HFFc6 (cell line): ENCODE data around the gene PC. TPM values are rescaled to one million over a fixed set of nuclear protein-coding genes. Genes with fewer than 3 reads are reported as not detected.

ENCODE experiments used
- DNase-seq: peaks from one replicate; pipeline ENCODE4 v3.0.0-alpha.2; 2018
- H3K27ac Mint-ChIP-seq: 2 replicates; pipeline ENCODE4 v1.8.0; 2020; ENCODE audit warnings: mild to moderate bottlenecking, mixed read lengths
- H3K27me3 Mint-ChIP-seq: 2 replicates; pipeline ENCODE4 v1.8.0; 2021; ENCODE audit warnings: mild to moderate bottlenecking, moderate library complexity, mixed read lengths; ENCODE audit not compliant: insufficient read depth
- H3K36me3 Mint-ChIP-seq: 2 replicates; pipeline ENCODE4 v1.8.0; 2021; ENCODE audit warnings: low read depth, mixed read lengths
- H3K4me1 Mint-ChIP-seq: 2 replicates; pipeline ENCODE4 v1.8.0; 2020; ENCODE audit warnings: low read depth, mixed read lengths
- H3K4me3 Mint-ChIP-seq: 2 replicates; pipeline ENCODE4 v1.8.0; 2020; ENCODE audit warnings: mild to moderate bottlenecking, moderate library complexity, mixed read lengths
- H3K9me3 Mint-ChIP-seq: 2 replicates; pipeline ENCODE4 v1.8.0; 2020; ENCODE audit warnings: mild to moderate bottlenecking, mixed read lengths
- CTCF ChIP-seq: fragments of 200-600 bp; sonication (generic); IDR thresholded peaks from 2 replicates; pipeline ENCODE4 v1.5.0; 2021; ENCODE audit warnings: antibody characterized with exemption, mild to moderate bottlenecking
- total RNA-seq, 6 experiments: library from RNA; stranded (reverse); fragmentation: NEBNext Ultra II Directional; extraction: Animal tissue kit (Norgen Biotek cat#: 25700); gene quantifications; 2 replicates in 1 of 6; 3 replicates in 5 of 6; pipeline ENCODE4 v1.2.3, GENCODE V29; 2021

Gene PC
- total RNA-seq, 6 experiments from 2014 or later = 13.2 to 21.8 (median 19.3) TPM

- no peak for TF ChIP-seq CTCF
Measured at GRCh38 chr11:66857234-66857926, 100.8 kb downstream of the PC start.

GRCh38 chr11:66856496-66857233 is 101.5 kb downstream of the PC start, which contains the start of gene LRFN4:
LRFN4 (plus strand) TSS chr11:66857064; CDS start chr11:66857745, 681 bp downstream.
- no peak for DNase-seq
- H3K27me3 Mint-ChIP-seq = no peaks in the 10 kb centered on the region; the same call in none of the 2 replicates
- no peak for TF ChIP-seq CTCF
- H3K4me3 Mint-ChIP-seq = peak within 1 kb of the TSS; percentile 91
- no peaks in the 10 kb centered on the region for H3K9me3 Mint-ChIP-seq
- no peaks in the 10 kb centered on the region for H3K36me3 Mint-ChIP-seq
- peaks cover 7% of the 10 kb centered on the region for H3K4me1 Mint-ChIP-seq
- peak within 1 kb of the TSS; percentile 95 for H3K27ac Mint-ChIP-seq

More at GRCh38 chr11:66857234-66857926, 100.8 kb downstream of the PC start:
- Mint-ChIP-seq H3K27me3 (no peaks in the 10 kb centered on the region; the same call in none of the 2 replicates), H3K4me1 (peaks cover 7% of the 10 kb centered on the region), H3K4me3 (peak overlapping the region; percentile 87), H3K9me3 (no peaks in the 10 kb centered on the region), H3K36me3 (no peaks in the 10 kb centered on the region), H3K27ac (peak overlapping the region; percentile 69)
- no peak for DNase-seq

- Mint-ChIP-seq H3K36me3 (no peaks in the 10 kb centered on the region), H3K27me3 (peaks cover 2% of the 10 kb centered on the region), H3K4me1 (peaks cover 7% of the 10 kb centered on the region), H3K4me3 (peak overlapping the region; percentile 91), H3K9me3 (no peaks in the 10 kb centered on the region), H3K27ac (peak overlapping the region; percentile 95)
- TF ChIP-seq CTCF = no peak
- peak; percentile 89 for DNase-seq
Measured at GRCh38 chr11:66855574-66856495, 102.3 kb downstream of the PC start.

- Mint-ChIP-seq H3K4me1 (peaks cover 7% of the 10 kb centered on the region), H3K4me3 (no peak overlapping the region), H3K27ac (no peak overlapping the region; the same call in 1 of the 2 replicates), H3K9me3 (no peaks in the 10 kb centered on the region), H3K36me3 (no peaks in the 10 kb centered on the region), H3K27me3 (peaks cover 8% of the 10 kb centered on the region)
- no peak for DNase-seq
- TF ChIP-seq CTCF = no peak
Measured at GRCh38 chr11:66854729-66855211, 103.4 kb downstream of the PC start.

GRCh38 chr11:66854231-66854661 is 103.9 kb downstream of the PC start:
- no peaks in the 10 kb centered on the region for H3K9me3 Mint-ChIP-seq
- no peaks in the 10 kb centered on the region for H3K36me3 Mint-ChIP-seq
- peaks cover 7% of the 10 kb centered on the region for H3K4me1 Mint-ChIP-seq
- no peak for TF ChIP-seq CTCF
- peak overlapping the region; percentile 22; the same call in 1 of the 2 replicates for H3K27ac Mint-ChIP-seq
- no peak overlapping the region for H3K4me3 Mint-ChIP-seq
- DNase-seq = no peak
- peaks cover 9% of the 10 kb centered on the region for H3K27me3 Mint-ChIP-seq
